HG02763 (cell line): ENCODE measurements around the gene CDH4.

Experiments
- ATAC-seq: cut with Tn5 transposase; IDR thresholded peaks from one replicate; pipeline ENCODE4 v1.9.1; 2021; ENCODE audit warnings: mild to moderate bottlenecking, moderate library complexity; ENCODE audit not compliant: unreplicated experiment

Gene CDH4

DNA sequence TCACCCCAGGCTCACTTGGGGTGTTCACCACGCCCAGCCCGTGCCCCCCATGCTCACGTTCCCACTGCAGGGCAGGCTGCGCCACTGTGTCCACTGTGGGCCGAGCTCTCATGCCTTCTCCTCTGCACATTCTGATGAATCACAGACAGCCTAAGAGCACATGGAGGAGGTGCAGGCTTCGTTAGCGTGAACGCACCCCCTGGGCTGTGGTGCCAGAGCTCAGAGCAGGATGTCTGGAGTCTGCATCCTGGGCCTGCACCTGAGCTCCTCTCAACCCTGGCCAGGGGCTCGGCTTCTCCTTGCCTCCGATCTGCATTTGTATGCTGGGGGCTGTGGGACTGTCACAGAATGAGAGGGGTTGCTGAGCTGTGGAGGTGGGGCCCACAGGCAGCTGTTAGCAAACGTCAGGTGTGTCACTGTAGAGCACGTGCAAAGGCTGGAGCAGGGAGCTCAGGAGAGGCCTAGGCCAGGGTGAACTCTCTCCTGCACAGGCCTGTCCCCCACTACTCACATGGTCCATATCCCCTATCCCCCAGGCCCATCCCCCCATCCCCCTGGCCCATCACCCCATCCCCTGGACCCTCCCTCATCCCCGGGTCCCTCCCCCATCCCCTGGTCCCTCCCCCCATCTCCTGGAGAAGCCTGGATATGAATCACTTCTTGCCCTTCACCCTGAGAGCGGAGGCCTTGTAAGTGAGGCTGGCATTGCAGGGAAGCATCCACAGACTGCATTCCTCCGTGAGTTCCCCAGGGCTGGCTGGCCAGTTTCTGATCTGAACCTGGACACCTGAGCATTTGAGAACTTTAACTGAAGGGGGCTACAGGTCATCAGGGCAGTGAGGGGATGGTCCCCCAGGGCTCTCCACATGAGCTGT lies 504.1 kb downstream of the CDH4 start:
- no peak for ATAC-seq

DNA sequence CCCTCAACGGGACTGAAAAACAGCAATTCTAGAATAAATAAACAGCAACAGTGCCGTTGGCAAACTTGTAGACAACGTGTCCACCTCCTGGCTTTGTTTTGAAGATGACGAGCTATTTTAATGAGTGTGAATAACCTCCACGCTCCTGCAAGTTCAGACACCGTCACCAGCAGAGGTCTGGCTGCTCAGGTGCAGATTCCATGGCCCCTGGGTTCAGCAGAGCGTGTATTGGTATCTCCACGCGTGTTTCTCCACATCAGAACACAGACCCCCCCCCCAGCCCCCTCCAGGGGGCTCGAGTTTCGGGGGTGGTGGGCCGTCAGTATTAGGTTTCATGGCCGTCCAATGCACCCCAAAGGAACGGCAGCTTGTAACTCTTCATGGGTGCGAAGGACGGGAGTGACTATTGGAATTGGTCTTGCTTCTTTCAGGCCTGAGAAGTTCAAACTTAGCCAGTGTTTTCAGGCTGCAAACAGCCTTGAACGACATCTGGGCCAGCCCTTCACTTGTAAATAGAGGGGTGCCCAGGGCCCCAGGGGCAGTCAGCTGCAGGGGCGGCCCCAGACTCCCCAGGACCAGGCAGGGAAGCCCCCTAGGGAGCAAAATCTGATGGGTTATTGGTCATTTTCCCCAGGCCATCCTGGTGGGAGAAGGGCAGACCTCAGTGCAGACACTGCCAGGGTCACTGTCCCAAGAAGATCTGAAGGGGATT lies 505.1 kb downstream of the CDH4 start:
- ATAC-seq = no peak

DNA sequence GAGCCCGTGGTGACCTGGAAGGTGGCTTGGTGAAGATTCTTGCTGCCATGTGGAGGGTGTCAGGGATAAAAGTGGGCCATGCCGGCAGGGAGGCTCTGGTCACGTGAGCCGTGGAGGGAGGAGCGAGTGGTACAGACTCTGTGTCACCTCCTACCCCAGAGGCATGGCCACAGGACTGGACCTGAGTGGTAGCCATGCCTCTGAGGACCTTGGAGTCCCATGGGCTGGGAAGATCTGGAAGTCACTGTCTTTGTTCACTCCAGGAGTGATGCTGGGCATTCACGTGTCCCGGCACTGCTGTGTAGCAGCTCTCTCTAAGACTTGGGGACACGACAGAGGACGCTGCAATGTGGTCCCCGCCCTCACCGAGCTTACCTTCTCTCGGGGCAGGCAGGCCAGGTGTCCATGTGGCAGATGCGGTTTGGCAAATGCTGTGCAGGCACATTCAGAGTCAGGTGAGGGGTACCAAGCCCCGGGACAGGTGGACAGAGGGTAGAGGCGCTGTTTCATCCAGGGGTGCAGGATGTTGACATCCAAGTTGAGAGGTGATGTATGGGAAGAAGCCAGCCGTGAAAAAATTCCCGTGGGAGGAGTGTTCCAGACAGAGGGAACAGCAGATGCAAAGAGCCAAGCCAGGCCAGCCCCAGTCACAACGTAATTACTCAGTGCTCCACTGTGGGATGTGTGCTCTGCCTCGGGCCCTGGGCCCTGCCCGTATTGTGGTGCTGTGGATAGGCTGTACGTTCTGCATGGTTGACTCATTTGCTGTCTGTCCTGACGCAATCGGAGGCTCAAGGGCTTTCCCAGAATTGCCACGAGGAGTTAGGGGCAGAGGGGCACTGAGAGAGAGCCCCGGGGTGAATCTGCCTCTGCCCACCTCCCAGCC lies 505.9 kb downstream of the CDH4 start:
- ATAC-seq = no peak

DNA sequence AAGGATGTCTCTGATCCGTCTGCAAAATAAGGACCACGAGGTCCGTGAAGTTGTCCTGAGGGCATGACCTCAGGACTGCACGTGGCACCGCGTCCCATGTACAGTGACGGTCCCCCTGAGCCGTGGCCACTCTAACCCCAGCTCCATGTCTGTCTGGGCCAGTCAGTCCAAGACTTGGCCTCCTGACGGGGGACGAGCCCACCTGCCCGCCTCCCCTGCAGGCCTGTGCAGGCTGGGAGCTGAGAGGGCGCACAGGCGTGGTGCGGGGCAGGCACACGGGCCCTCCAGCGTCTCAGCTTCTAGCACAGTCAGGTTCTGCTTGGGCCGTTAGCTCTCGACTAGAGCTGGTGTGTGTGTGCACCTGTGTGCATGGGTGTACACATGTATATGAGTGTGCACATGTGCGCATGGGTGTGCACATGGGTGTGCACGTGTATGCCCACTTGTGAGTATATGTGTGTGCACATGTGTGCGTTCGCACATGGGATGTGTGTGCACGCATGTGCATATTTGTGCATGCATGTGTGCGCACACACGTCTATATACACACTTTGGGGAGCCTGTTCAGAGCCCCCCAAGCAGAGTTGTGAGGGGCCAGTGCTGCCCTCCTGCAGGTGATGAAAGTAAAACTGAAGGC lies 506.6 kb downstream of the CDH4 start:
- ATAC-seq = no peak

DNA sequence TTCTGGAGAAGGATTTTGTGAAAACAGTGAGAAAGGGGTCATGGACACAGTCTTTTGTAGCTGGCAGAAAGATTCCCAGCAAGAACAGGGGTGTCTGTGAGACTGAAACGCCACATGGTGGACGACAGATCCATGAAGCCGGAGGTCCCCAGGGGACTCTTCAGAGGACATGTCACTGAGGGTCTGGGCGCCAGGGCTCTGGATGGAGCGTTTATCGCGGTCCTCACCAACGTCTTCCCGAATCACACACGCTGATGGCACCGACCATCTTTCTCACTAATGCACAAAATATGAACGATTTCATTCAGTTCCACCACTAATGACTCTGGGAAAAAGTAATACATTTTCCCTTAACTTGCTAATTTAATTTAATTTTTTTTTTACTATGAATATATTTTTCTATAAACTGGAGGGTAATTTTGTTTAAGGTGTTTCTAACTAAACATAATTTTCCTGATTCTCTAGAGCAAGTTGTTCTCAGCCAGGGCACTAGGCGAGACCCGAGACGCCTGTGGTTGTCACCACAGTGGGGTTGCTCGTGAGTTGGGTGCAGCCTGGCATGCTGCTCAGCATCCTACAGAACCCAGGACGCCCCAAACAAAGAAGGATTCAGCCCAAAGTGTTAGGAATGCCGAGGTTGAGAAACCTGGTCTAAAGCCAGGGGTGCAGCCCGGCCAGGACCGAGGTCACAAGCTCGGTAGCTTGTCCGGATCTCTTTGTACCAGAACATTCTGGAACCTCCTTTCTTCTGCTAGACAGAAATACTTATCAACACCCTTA lies 507.4 kb downstream of the CDH4 start:
- no peak for ATAC-seq

DNA sequence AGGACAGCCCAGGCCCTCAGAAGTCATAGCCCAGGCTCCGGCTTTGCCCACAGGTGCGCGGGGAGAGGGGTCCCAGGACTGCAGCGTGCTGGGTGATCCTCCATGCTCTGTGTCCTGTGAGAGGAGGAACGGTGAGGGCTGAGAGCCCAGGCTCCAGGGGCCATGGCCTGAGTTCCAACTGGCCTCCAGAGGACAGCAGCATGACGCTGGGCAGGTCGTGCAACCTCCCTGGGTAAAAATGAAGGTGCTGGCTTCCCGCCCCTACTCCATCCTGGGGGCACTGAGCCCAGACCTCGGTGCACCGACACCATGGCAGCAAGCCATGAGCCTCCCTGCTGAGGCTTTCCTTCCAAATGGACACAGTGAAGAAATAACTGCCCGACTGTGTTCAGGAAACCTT lies 508.3 kb downstream of the CDH4 start:
- ATAC-seq = no peak

DNA sequence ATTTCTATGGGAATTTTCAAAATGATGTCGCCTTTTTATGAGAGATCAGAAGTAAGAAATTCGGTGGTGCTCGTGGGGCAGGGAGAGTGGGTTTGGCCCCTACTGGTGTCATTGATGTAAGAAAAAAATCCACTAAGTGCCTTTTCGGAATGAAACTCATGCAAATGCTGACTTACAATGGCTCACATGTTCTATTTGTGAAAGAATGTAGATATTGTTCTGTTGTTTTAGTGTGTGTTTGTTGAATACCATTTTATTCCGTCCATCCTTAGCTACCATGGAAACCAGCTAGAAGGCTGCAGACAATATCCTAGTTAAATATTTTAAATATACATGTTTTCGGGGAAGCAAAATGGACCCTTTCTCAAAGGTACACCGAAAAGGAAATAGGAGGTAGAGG lies 508.7 kb downstream of the CDH4 start:
- no peak for ATAC-seq

DNA sequence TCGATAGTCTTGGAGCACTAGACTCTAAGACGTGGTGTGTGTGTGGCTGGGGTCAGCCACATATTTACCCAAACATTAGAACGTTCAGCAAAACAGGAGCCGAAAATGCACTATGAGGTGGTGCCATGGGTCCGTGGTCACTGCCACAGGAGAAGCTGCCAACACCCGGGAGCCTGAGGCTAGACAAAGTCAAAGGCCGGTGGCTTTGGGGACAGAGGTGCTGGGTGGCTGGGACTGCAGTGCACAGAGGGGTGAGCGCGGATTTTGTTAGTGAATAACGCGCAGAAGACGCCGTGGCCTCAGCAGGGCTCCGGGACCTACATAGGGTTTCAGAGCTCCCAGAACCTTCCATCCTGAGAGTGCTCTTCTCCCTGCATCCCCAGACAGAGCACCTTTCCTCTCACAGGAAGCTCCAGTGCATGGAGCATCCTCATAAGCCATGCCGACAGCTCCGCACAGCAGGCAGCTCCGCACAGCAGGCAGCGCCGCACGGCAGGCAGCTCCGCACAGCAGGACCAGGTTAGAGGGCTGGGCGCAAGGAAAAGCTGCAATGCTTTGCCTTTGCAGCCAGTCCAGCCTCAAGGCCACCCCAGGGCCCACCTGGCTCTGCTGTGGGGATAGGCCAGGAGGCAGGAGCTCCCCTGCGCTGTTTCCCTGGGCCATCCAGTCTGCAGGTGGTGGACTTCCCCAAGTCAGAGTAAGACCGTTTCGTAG lies 509.5 kb downstream of the CDH4 start:
- ATAC-seq = no peak

DNA sequence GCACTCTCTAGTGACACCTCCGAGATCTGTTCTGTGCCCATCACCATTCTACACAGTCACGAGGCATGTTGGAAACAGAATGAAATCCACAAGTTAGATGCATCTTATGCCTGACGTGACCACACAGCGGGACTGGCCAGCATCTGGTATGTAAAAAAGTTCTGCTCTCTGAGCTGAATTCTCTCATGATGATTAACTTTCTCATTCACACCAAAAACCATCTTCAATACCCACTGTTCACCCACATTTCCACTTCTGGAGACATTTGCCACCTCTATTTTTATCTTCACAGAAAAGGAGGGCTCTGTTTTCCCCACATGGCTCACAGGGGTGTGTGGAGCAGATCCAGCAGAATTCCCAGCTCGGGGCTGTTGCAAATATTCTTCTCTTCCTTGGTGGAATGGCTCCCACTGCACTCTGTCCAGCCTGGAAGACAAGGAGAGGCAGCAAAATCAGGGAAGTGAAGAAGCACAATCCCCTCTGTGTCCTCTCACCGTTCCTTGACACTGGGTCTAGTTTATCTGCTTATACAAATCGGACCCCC lies 510.2 kb downstream of the CDH4 start:
- ATAC-seq = no peak

DNA sequence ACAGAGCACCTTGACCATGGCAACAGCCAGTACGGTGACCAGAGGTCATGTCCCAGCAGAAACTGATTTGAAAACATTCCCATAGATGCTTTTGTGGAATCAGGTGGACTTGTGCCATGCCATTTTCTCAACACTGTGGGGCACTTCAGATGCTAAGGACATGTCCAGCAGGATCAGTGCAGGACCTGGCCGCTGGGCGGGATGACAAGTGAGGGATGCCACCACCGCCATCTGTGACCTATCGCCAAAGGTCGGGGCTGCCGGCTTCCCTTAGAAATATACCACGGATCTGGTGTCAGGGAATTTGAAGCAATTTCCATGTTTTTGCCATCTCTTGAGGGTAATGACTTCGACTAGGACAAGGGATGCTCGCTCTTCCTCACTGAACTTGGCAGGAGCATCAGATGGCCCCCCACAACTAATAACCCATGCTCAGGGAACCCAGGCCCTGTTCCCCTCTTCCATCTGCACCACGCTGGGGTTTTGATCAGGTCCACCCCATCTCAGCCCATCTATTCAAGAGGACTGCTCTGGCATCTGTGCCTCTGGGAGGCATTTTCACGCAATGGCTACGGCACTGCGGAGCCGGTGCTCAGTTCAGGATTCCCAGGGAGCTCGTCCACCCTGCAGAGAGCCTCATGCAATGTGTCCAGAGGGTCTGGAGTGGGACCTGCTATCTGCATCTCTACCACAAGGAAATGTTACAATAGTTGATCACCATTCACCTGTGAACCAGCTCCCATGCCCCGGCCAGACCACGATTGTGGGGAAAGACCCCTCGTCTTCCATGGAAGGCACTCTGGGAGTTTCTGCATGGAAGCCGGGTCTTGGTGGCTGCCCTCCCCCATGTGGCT lies 511.1 kb downstream of the CDH4 start:
- ATAC-seq = no peak

DNA sequence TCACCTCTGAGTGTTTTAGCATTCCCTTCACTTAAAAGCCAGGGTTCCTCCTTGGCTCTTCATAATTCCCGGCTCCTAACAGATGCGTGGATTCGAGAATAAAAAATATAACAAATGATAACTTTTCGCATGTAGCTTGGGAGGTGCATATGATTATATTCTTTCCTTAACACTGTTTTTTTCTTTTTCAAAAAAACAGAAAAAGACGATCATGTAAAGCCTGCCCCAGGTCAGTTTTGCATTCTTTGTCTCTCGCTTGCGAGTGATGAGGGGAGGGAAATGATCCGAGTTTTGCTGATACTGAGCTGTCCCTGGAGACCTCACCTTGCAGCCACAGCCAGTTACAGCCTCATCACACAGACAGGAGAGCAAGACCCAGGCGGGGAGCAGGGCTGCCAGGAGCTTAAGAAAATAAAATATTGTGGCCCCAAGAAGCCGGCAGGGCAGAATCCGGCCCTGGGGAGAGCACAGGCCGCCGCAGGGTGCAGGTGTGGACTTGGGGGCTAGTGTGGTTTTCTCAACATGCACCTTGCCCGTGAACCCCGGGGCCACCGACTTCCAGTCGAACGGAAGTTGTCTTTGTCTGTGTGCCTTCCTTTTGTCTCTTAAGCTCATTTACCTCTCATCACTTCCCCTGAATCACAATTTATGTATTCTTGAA lies 511.8 kb downstream of the CDH4 start:
- no peak for ATAC-seq

DNA sequence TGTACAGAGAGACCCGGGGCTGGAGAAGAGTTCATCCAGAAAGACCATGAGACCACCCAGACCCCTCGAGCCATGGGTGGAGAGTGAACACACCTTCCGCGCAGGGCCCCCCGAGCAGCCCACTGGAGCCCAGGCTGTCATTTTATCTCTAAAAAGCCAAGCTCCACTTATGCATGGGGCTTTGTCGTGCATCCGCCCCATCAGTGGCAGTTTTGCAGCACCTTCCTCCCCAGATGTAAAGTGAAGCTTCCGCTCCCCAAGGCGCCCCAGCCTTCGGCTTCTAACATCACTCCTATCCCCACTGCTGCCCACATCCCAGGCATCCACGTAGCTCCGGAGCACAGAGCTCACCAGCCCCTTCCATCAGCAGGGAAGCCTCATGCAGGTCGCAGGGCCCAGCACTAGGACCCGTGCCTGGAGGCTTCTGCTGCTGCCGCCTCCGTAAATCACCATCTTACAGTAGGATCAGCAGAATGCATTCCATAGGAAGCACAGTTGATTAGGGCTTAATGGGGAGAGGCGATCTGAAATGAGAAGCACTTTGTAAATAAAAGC lies 512.5 kb downstream of the CDH4 start:
- ATAC-seq = no peak

DNA sequence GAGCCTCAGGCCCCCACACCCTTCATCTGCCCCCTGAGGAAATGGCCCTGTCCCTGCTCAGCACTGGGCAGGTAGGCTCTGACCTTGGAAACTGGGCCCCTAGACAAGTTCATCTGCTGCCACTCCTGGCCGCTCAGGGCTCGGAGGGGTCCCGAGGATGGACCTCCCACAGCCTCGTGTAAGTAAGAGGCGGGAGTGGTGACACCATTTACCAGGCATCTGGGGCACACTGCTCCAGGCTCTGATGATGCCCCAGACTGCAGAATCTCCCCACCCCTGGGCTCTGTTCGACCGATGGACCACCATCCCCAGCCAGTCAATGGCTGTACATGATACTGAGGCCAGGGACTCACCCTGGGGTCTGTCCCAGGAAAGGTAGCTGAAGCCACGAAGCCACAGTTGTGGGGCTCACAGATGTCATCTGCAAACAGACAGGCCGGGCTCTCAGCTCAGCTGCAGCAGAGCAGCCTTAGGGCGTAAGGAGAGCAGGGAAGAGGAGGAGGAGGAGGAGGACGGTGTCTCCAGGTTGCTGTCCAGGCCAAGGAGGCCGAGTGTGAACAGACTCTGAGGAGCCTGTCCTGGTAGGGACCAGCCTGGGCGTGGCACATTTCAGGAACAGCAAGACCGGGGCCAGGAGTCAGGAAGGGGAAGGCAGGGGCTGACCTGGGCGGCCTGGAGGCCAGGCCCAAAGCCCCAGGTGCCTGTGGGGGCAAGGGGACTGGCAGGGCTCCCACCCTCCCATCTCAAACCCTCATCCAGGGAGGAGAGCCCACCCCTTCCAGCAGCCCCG lies 513.2 kb downstream of the CDH4 start:
- ATAC-seq = no peak

DNA sequence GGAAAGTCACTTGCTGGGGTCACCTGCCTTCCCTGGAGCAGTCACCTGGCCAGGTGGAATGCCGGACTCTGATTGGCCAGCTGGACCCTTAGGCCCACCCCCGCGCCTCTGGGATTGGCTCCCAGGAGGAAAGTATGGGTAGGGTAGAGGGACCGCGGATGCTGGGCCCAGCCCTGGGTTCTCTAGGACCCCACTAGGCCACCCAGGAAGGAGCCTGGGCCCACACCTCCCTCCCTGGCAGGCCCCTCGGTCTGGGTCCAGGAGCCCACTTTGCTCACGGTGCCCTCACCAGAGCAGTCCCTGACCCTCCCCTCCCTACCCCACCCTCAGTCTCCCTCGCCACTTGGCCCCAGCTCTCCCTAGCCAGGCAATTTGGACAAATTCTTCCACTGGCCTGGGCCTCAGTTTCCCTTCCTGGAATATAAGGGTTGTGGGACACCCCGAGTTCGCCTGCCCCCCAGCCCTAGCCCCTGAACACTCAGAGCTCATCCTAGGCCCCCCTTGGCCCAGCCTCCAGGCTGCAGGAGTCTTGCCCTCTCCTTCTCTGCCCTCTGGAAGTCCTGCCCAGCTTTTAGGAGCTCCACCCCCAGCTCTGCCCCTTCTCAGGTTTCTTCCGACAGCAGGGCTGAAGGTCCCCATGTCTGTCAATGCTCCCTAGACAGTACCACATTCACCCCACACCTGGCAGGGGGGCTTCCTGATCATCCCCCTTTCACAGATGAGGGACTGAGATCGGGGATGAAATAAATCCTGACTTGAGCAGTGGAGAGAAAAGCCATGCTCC lies 514.0 kb downstream of the CDH4 start:
- no peak for ATAC-seq

DNA sequence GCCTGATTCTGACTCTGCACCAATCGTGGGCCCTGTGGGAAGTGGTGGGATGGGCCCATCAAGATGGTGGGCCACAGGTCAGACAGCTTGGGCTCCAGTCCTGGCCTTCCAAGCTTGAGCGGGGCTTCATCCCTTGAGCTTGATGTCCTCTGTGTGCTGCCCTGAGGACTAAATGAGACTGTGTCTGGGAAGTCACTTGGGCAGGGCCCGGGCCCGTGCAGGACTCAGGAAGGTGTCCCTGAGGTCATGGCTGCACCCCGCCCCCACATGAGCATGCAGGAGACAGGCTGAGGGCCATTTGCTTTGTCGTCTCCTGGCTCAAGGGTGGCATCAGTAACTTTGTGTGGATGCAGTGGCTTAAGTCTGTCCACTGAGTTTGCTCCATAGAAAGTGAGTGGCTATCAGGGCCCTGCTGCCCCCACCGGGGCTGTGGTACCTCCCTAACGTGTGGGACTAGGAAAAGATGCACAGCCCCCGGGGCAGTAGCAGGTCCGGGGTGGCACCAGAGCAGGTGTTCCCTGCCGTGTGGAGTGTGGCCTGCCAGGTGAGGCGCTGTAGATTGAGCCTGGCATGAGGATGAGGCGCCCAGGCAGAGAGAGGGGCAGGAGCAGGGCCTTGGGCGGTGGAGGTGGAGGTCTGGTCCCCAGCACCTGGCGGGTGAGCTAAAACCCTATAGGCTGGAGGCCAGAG lies 515.0 kb downstream of the CDH4 start:
- ATAC-seq = no peak
